ENCODE measurements around the gene AADACL3. TPM values are rescaled to one million over a fixed set of nuclear protein-coding genes. Genes with fewer than 3 reads are reported as not detected.

AADACL3 gene
- total and polyA plus RNA-seq, 10 of the 15 experiments (the other 5 are each of a cell fraction or from before 2014, with no cell fraction given): not detected

DNA sequence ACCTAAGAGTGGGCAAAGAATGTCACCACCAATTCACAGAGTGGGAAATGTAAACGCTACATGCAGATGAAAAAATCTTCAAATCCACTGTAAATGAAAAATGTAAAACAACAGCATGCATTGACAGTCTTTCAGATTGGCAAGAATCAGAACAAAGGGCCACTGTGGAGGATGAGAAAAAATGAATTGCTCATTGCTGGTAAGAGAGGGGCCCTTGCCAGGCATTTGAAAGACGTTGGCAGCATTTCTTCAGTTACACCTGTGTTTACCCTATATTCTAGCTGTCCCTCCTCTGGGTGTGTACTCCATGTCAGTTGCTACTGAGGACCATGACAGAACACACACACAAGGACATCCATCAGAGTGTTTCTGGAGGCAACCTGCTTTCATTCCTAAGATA lies 25.8 kb upstream of the AADACL3 start:
- ChIA-PET RAD21 (ENCODE audit: unreplicated experiment) (no interaction called here), CTCF (no interaction called here), POLR2A (no interaction called here), SMC1A (ENCODE audit: uncharacterized antibody, unreplicated experiment) (no interaction called here)
- no peak for ATAC-seq
- 6% methylated on average over 2 of the region's 2 CpGs for WGBS (ENCODE audit: insufficient coverage, insufficient replicate concordance, low lambda C conversion rate, missing lambda C conversion rate)
- H3K79me2 ChIP-seq (ENCODE audit: control insufficient read depth, insufficient read depth, low read length): no peaks in the 10 kb centered on the region
- H4K20me1 ChIP-seq (ENCODE audit: control insufficient read depth, insufficient read depth): no peaks in the 10 kb centered on the region
- no peaks in the 10 kb centered on the region for H3K36me3 ChIP-seq (ENCODE audit: control insufficient read depth in 2 of 2, insufficient read depth in 2 of 2, low read length in 1 of 2)
- H3K9ac ChIP-seq (ENCODE audit: control insufficient read depth, insufficient read depth, low read length): no peak overlapping the region
- H3K4me1 ChIP-seq (ENCODE audit: control insufficient read depth, insufficient read depth, low read length): no peaks in the 10 kb centered on the region
- in situ Hi-C loops (cut with MboI): no loop called here
- FAIRE-seq: no peak
- no peaks in the 10 kb centered on the region; a peak in 1 of 4 replicates for H3K27me3 ChIP-seq (replicated peaks in 1 of 2; ENCODE audit: control insufficient read depth in 2 of 2, insufficient read depth in 2 of 2, low read length in 1 of 2)
- no peak overlapping the region for H3K27ac ChIP-seq (ENCODE audit: control insufficient read depth, insufficient read depth)
- no peak for DNase-seq (ENCODE audit: low read depth, low spot score)
- no peak overlapping the region for H3K4me3 ChIP-seq
- BruUV-seq (replicated peaks): no TSS peak
- intact Hi-C loops (cut with micrococcal nuclease; ENCODE audit: unreplicated experiment): no loop called here
- H3K4me2 ChIP-seq (ENCODE audit: control insufficient read depth, insufficient read depth): no peak overlapping the region
- no peak overlapping the region for H2AFZ ChIP-seq (ENCODE audit: control insufficient read depth, low read depth, low read length)
- no peaks in the 10 kb centered on the region; the same call in 2 of the 3 replicates for H3K9me3 ChIP-seq (replicated peaks; ENCODE audit: control insufficient read depth, insufficient read depth, low read length)
- TF ChIP-seq PAX8 (IDR thresholded peaks at IDR 0.05) (no peak), ZBTB40 (IDR thresholded peaks at IDR 0.05; ENCODE audit: borderline replicate concordance) (no peak), CBX5 (IDR thresholded peaks at IDR 0.05; ENCODE audit: low read depth) (no peak), EED (IDR thresholded peaks at IDR 0.05; ENCODE audit: low read depth) (no peak), ZBED1 (IDR thresholded peaks at IDR 0.05; ENCODE audit: borderline replicate concordance) (no peak), TBL1XR1 (IDR thresholded peaks at IDR 0.05; ENCODE audit: low read depth, low read length) (no peak), USF2 (IDR thresholded peaks at IDR 0.05; ENCODE audit: borderline replicate concordance, low read depth, low read length) (no peak), CHD2 (IDR thresholded peaks at IDR 0.05; ENCODE audit: borderline replicate concordance, low read depth, low read length) (no peak), SMAD1 (IDR thresholded peaks at IDR 0.05; ENCODE audit: low read depth, partially characterized antibody) (no peak), ZNF217 (IDR thresholded peaks at IDR 0.05) (no peak), CBFB (IDR thresholded peaks at IDR 0.05; ENCODE audit: low read depth) (no peak), SIX5 (IDR thresholded peaks at IDR 0.05; ENCODE audit: low read depth, low read length, severe bottlenecking) (no peak), SUZ12 (IDR thresholded peaks at IDR 0.05; ENCODE audit: unreplicated experiment) (no peak)
- TF ChIP-seq, protein P1, sequence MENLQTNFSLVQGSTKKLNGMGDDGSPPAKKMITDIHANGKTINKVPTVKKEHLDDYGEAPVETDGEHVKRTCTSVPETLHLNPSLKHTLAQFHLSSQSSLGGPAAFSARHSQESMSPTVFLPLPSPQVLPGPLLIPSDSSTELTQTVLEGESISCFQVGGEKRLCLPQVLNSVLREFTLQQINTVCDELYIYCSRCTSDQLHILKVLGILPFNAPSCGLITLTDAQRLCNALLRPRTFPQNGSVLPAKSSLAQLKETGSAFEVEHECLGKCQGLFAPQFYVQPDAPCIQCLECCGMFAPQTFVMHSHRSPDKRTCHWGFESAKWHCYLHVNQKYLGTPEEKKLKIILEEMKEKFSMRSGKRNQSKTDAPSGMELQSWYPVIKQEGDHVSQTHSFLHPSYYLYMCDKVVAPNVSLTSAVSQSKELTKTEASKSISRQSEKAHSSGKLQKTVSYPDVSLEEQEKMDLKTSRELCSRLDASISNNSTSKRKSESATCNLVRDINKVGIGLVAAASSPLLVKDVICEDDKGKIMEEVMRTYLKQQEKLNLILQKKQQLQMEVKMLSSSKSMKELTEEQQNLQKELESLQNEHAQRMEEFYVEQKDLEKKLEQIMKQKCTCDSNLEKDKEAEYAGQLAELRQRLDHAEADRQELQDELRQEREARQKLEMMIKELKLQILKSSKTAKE (IDR thresholded peaks at IDR 0.05; ENCODE audit: low read depth, poor library complexity, severe bottlenecking): no peak
- TF ChIP-seq, protein P2, sequence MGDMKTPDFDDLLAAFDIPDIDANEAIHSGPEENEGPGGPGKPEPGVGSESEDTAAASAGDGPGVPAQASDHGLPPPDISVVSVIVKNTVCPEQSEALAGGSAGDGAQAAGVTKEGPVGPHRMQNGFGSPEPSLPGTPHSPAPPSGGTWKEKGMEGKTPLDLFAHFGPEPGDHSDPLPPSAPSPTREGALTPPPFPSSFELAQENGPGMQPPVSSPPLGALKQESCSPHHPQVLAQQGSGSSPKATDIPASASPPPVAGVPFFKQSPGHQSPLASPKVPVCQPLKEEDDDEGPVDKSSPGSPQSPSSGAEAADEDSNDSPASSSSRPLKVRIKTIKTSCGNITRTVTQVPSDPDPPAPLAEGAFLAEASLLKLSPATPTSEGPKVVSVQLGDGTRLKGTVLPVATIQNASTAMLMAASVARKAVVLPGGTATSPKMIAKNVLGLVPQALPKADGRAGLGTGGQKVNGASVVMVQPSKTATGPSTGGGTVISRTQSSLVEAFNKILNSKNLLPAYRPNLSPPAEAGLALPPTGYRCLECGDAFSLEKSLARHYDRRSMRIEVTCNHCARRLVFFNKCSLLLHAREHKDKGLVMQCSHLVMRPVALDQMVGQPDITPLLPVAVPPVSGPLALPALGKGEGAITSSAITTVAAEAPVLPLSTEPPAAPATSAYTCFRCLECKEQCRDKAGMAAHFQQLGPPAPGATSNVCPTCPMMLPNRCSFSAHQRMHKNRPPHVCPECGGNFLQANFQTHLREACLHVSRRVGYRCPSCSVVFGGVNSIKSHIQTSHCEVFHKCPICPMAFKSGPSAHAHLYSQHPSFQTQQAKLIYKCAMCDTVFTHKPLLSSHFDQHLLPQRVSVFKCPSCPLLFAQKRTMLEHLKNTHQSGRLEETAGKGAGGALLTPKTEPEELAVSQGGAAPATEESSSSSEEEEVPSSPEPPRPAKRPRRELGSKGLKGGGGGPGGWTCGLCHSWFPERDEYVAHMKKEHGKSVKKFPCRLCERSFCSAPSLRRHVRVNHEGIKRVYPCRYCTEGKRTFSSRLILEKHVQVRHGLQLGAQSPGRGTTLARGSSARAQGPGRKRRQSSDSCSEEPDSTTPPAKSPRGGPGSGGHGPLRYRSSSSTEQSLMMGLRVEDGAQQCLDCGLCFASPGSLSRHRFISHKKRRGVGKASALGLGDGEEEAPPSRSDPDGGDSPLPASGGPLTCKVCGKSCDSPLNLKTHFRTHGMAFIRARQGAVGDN (IDR thresholded peaks at IDR 0.05): no peak

Data from GM12878 (cell line).